NCI-H2227 (cell line): ENCODE measurements around the gene OR4M1.
"Not testable (repeated sequence)": the region's sequence is repeated elsewhere in the genome, so short reads cannot be mapped to it uniquely, and the experiment has no call there.

Source experiments
- DNase-seq: peaks from one replicate; lab custom pipeline; 2025; ENCODE audit not compliant: unreplicated experiment; lab: John Stamatoyannopoulos, UW

OR4M1 gene

GRCh38 chr14:19773204-19773603 lies at the start of gene OR4M1:
OR4M1 (plus strand) TSS chr14:19773504; CDS start chr14:19780323, 6,819 bp downstream.
- not testable (repeated sequence) for DNase-seq

- no peak for DNase-seq
Measured at GRCh38 chr14:19729359-19729758, 43.9 kb upstream of the OR4M1 start.

- no peak for DNase-seq
Measured at GRCh38 chr14:19729763-19730162, 43.5 kb upstream of the OR4M1 start.

- not testable (repeated sequence) for DNase-seq
Measured at GRCh38 chr14:19733893-19734292, 39.4 kb upstream of the OR4M1 start.

- DNase-seq = no peak
Measured at GRCh38 chr14:19743256-19743655, 30.0 kb upstream of the OR4M1 start, which contains the start of gene OR4Q3. OR4Q3 (plus strand) TSS chr14:19743571.

- not testable (repeated sequence) for DNase-seq
Measured at GRCh38 chr14:19752316-19752715, 21.0 kb upstream of the OR4M1 start.

- no peak for DNase-seq
Measured at GRCh38 chr14:19754172-19754571, 19.1 kb upstream of the OR4M1 start.

- not testable (repeated sequence) for DNase-seq
Measured at GRCh38 chr14:19771491-19771890, 1.8 kb upstream of the OR4M1 start.

- DNase-seq = no peak
Measured at GRCh38 chr14:19771895-19772430, 1.3 kb upstream of the OR4M1 start.

- DNase-seq = not testable (repeated sequence)
Measured at GRCh38 chr14:19772454-19772853, 850 bp upstream of the OR4M1 start.

- DNase-seq = no peak
Measured at GRCh38 chr14:19775587-19775986, 2.3 kb downstream of the OR4M1 start.

- DNase-seq = not testable (repeated sequence)
Measured at GRCh38 chr14:19785848-19786247, 12.5 kb downstream of the OR4M1 start.

GRCh38 chr14:19787318-19787717 lies 14.0 kb downstream of the OR4M1 start:
- not testable (repeated sequence) for DNase-seq

- not testable (repeated sequence) for DNase-seq
Measured at GRCh38 chr14:19788150-19788549, 14.8 kb downstream of the OR4M1 start.

GRCh38 chr14:19796520-19797108 lies 23.3 kb downstream of the OR4M1 start:
- DNase-seq = not testable (repeated sequence)

GRCh38 chr14:19799880-19800279 lies 26.6 kb downstream of the OR4M1 start:
- no peak for DNase-seq

GRCh38 chr14:19800282-19801117 lies 27.2 kb downstream of the OR4M1 start:
- no peak for DNase-seq

GRCh38 chr14:19801118-19801464 lies 27.8 kb downstream of the OR4M1 start:
- DNase-seq = no peak

- DNase-seq = not testable (repeated sequence)
Measured at GRCh38 chr14:19803470-19803869, 30.2 kb downstream of the OR4M1 start, which contains the start of gene OR4N2. OR4N2 (plus strand) TSS chr14:19803770; CDS start chr14:19827449, 23,679 bp downstream.

GRCh38 chr14:19813171-19813920 lies 40.0 kb downstream of the OR4M1 start:
- not testable (repeated sequence) for DNase-seq

- DNase-seq = not testable (repeated sequence)
Measured at GRCh38 chr14:19819879-19820278, 46.6 kb downstream of the OR4M1 start.
